ENCODE measurements around the gene CES3. TPM values are rescaled to one million over a fixed set of nuclear protein-coding genes. Genes with fewer than 3 reads are reported as not detected.
A peak's percentile ranks its signal among the peaks of the same experiment; 100 is the strongest.
"Not testable (repeated sequence)": the region's sequence is repeated elsewhere in the genome, so short reads cannot be mapped to it uniquely, and the experiment has no call there.

Gene CES3
- total and polyA plus RNA-seq, 5 donors = 0.48 to 1.3 (median 0.89) TPM

- Histone ChIP-seq H3K4me1 (ENCODE audit: control insufficient read depth, insufficient read depth, low read length) (no peaks in the 10 kb centered on the region), H3K27ac (ENCODE audit: low read length) (no peak overlapping the region), H3K27me3 (ENCODE audit: control insufficient read depth, insufficient read depth) (no peaks in the 10 kb centered on the region), H3K4me3 (ENCODE audit: low read length) (no peak overlapping the region), H3K9me3 (ENCODE audit: control insufficient read depth, low read length) (no peaks in the 10 kb centered on the region)
- 77% methylated on average over 6 of the region's 6 CpGs for WGBS
- no peak for ATAC-seq
- intact Hi-C loops (cut with DNase I) = no loop called here
- no peak for DNase-seq
These were observed 12.7 kb downstream of the CES3 start for GRCh38 chr16:66973716-66974115.

- H3K27me3 ChIP-seq (ENCODE audit: control insufficient read depth, insufficient read depth); H3K4me1 ChIP-seq (ENCODE audit: control insufficient read depth, insufficient read depth, low read length); H3K27ac ChIP-seq (ENCODE audit: low read length); ATAC-seq; intact Hi-C loops (cut with DNase I); DNase-seq; H3K9me3 ChIP-seq (ENCODE audit: control insufficient read depth, low read length); H3K4me3 ChIP-seq (ENCODE audit: low read length): not testable (repeated sequence)
- 88% methylated on average over 32 of the region's 32 CpGs for WGBS
These were observed 13.3 kb downstream of the CES3 start for GRCh38 chr16:66974156-66974931.

- ATAC-seq; H3K4me1 ChIP-seq (ENCODE audit: control insufficient read depth, insufficient read depth, low read length); H3K9me3 ChIP-seq (ENCODE audit: control insufficient read depth, low read length); DNase-seq; H3K27me3 ChIP-seq (ENCODE audit: control insufficient read depth, insufficient read depth); H3K27ac ChIP-seq (ENCODE audit: low read length); H3K4me3 ChIP-seq (ENCODE audit: low read length): not testable (repeated sequence)
- intact Hi-C loops (cut with DNase I) = loop anchor here in 1 of 4 donors (5.0 kb wide), 1 partner anchor 182 kb away; the partner anchor contains the start of genes FBXL8 and TRADD
- 67% methylated on average over 11 of the region's 11 CpGs for WGBS
These were observed 13.8 kb downstream of the CES3 start for GRCh38 chr16:66974932-66975246.

- no peak overlapping the region for H3K27ac ChIP-seq (ENCODE audit: low read length)
- no peaks in the 10 kb centered on the region for H3K4me1 ChIP-seq (ENCODE audit: control insufficient read depth, insufficient read depth, low read length)
- no peaks in the 10 kb centered on the region for H3K27me3 ChIP-seq (ENCODE audit: control insufficient read depth, insufficient read depth)
- WGBS = 85% methylated on average over 14 of the region's 14 CpGs
- H3K4me3 ChIP-seq (ENCODE audit: low read length) = no peak overlapping the region
- no peak for DNase-seq
- H3K9me3 ChIP-seq (ENCODE audit: control insufficient read depth, low read length) = no peaks in the 10 kb centered on the region
- intact Hi-C loops (cut with DNase I) = loop anchor here in 1 of 4 donors (5.0 kb wide), 1 partner anchor 182 kb away; the partner anchor contains the start of genes FBXL8 and TRADD
- no peak for ATAC-seq
These were observed 14.3 kb downstream of the CES3 start for GRCh38 chr16:66975302-66975893.

- Histone ChIP-seq H3K27me3 (ENCODE audit: control insufficient read depth, insufficient read depth) (no peaks in the 10 kb centered on the region), H3K27ac (ENCODE audit: low read length) (no peak overlapping the region), H3K4me3 (ENCODE audit: low read length) (no peak overlapping the region), H3K4me1 (ENCODE audit: control insufficient read depth, insufficient read depth, low read length) (no peaks in the 10 kb centered on the region), H3K9me3 (ENCODE audit: control insufficient read depth, low read length) (no peaks in the 10 kb centered on the region)
- intact Hi-C loops (cut with DNase I) = loop anchor here (2.0 to 5.0 kb wide), 4 partner anchors 174 to 181 kb away; partner anchors contain the start of genes B3GNT9 (in 1 of the 4), FBXL8 (in 1 of the 4) and TRADD (in 1 of the 4)
- DNase-seq (no peak), ATAC-seq (no peak)
- 62% methylated on average over 13 of the region's 13 CpGs for WGBS
These were observed 15.7 kb downstream of the CES3 start for GRCh38 chr16:66976746-66977145.

- ATAC-seq (peak; percentile 93 to 95), DNase-seq (peak; percentile 88 to 96 (median 95))
- WGBS = 29% methylated on average over 15 of the region's 15 CpGs
- Histone ChIP-seq H3K9me3 (ENCODE audit: control insufficient read depth, low read length) (no peaks in the 10 kb centered on the region), H3K27me3 (ENCODE audit: control insufficient read depth, insufficient read depth) (no peaks in the 10 kb centered on the region), H3K27ac (ENCODE audit: low read length) (no peak overlapping the region), H3K4me1 (ENCODE audit: control insufficient read depth, insufficient read depth, low read length) (no peaks in the 10 kb centered on the region), H3K4me3 (ENCODE audit: low read length) (no peak overlapping the region)
- intact Hi-C loops (cut with DNase I) = loop anchor here (2.0 to 5.0 kb wide), 4 partner anchors 173 to 180 kb away; partner anchors contain the start of genes B3GNT9 (in 1 of the 4), FBXL8 (in 1 of the 4) and TRADD (in 1 of the 4)
These were observed 16.5 kb downstream of the CES3 start for GRCh38 chr16:66977341-66978113.

- H3K27ac ChIP-seq (ENCODE audit: low read length) = no peak overlapping the region
- no peaks in the 10 kb centered on the region for H3K9me3 ChIP-seq (ENCODE audit: control insufficient read depth, low read length)
- 63% methylated on average over 16 of the region's 16 CpGs for WGBS
- peak; percentile 74 to 76 for ATAC-seq
- intact Hi-C loops (cut with DNase I) = loop anchor here in 1 of 4 donors (5.0 kb wide), 1 partner anchor 178 kb away; the partner anchor contains the start of genes FBXL8 and TRADD
- H3K4me1 ChIP-seq (ENCODE audit: control insufficient read depth, insufficient read depth, low read length) = no peaks in the 10 kb centered on the region
- DNase-seq = peak; percentile 70 to 82 (median 71)
- no peaks in the 10 kb centered on the region for H3K27me3 ChIP-seq (ENCODE audit: control insufficient read depth, insufficient read depth)
- no peak overlapping the region for H3K4me3 ChIP-seq (ENCODE audit: low read length)
These were observed 18.1 kb downstream of the CES3 start for GRCh38 chr16:66979011-66979717.

GRCh38 chr16:66983033-66983432, 22.0 kb downstream of the CES3 start:
- no peak overlapping the region for H3K4me3 ChIP-seq (ENCODE audit: low read length)
- DNase-seq (no peak), ATAC-seq (no peak)
- intact Hi-C loops (cut with DNase I) = no loop called here
- 94% methylated on average over 9 of the region's 9 CpGs for WGBS
- no peaks in the 10 kb centered on the region for H3K27me3 ChIP-seq (ENCODE audit: control insufficient read depth, insufficient read depth)
- no peaks in the 10 kb centered on the region for H3K4me1 ChIP-seq (ENCODE audit: control insufficient read depth, insufficient read depth, low read length)
- no peaks in the 10 kb centered on the region for H3K9me3 ChIP-seq (ENCODE audit: control insufficient read depth, low read length)
- no peak overlapping the region for H3K27ac ChIP-seq (ENCODE audit: low read length)

GRCh38 chr16:66984892-66985311, 23.8 kb downstream of the CES3 start:
- Histone ChIP-seq H3K9me3 (ENCODE audit: control insufficient read depth, low read length) (no peaks in the 10 kb centered on the region), H3K27ac (ENCODE audit: low read length) (no peak overlapping the region), H3K4me3 (ENCODE audit: low read length) (no peak overlapping the region), H3K27me3 (ENCODE audit: control insufficient read depth, insufficient read depth) (no peaks in the 10 kb centered on the region), H3K4me1 (ENCODE audit: control insufficient read depth, insufficient read depth, low read length) (no peaks in the 10 kb centered on the region)
- WGBS = 94% methylated on average over 4 of the region's 4 CpGs
- DNase-seq (no peak), ATAC-seq (no peak)
- intact Hi-C loops (cut with DNase I) = no loop called here

- H3K27ac ChIP-seq (ENCODE audit: low read length) = no peak overlapping the region
- H3K9me3 ChIP-seq (ENCODE audit: control insufficient read depth, low read length) = no peaks in the 10 kb centered on the region
- WGBS = 95% methylated on average over 6 of the region's 6 CpGs
- intact Hi-C loops (cut with DNase I) = no loop called here
- H3K4me3 ChIP-seq (ENCODE audit: low read length) = no peak overlapping the region
- ATAC-seq (no peak), DNase-seq (no peak)
- H3K4me1 ChIP-seq (ENCODE audit: control insufficient read depth, insufficient read depth, low read length) = no peaks in the 10 kb centered on the region
- H3K27me3 ChIP-seq (ENCODE audit: control insufficient read depth, insufficient read depth) = no peaks in the 10 kb centered on the region
These were observed 25.5 kb downstream of the CES3 start for GRCh38 chr16:66986559-66986958.

Data from right cardiac atrium (tissue), 5 donors.